Non-pigmented ciliary epithelial cell (primary cell): Measurements from ENCODE around the gene DCAF15.
A peak's percentile ranks its signal among the peaks of the same experiment; 100 is the strongest.
"Not testable (repeated sequence)": the region's sequence is repeated elsewhere in the genome, so short reads cannot be mapped to it uniquely, and the experiment has no call there.

ENCODE experiments used
- DNase-seq: peaks from one replicate; pipeline ENCODE4 v3.0.0-alpha.2; 2010; ENCODE audit warnings: low read depth

DCAF15 gene

DNA sequence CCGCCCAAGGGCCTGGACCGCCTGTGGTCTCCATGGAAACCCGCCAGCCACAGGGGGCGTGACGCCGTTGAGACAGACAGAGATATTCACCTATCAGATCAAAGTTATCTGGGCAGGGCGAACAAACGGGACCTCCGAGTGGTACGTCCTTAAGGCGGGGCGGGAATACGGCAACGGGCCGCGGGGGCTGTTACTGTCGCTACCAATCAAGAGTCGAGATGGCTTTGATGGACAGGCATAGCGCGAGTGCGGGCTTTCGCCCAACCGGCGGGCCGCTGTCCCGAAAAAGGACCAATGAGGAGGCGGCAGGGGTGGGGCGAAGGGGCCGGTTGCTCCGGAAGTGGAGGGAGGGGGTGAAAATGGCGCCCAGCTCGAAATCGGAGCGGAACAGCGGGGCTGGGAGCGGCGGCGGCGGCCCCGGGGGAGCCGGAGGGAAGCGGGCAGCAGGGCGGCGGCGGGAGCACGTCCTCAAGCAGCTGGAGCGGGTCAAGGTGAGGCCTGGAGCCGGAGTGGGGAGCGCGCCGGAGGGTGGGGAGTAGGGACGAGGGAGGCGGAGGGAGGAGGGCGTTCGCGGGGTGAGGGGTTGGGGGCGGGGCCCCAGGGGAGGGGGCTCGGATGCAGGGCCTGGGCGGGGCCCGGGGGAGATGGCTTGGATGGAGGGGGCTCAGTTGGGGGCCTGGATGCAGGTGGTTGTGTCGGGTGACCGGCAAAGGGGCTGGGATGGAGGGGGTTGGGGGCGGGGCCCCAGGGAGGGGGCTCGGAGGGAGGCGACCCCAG is at the start of gene DCAF15:
Gene DCAF15, plus strand, starts transcription at position 356 of the 777 bp plus-strand sequence. Its CDS starts 4 bp downstream, at position 360.
- DNase-seq = peak; percentile 98

DNA sequence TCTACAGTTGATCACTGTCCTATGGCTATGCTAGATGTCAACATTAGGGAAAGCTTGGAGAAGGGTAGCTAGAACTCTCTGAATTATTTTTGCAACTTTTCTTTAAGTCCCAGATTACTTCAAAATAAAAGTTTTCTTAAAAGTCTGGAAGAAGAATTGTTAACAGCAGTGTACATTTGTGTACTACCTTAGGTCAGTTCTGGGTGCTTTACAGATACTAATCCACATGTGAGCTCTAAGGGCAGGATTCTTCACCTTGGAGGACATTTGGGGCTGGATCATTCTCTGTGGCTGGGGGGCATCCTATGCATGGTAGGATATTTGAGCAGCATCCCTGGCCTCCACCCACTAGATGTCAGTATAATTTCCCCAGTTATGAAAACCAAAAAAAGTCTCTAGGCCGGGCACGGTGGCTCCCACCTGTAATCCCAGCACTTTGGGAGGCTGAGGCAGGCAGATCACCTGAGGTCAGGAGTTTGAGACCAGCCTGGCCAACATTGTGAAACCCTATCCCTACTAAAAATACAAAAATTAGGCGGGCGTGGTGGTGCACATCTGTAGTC is 49.2 kb upstream of the DCAF15 start:
- DNase-seq = no peak

DNA sequence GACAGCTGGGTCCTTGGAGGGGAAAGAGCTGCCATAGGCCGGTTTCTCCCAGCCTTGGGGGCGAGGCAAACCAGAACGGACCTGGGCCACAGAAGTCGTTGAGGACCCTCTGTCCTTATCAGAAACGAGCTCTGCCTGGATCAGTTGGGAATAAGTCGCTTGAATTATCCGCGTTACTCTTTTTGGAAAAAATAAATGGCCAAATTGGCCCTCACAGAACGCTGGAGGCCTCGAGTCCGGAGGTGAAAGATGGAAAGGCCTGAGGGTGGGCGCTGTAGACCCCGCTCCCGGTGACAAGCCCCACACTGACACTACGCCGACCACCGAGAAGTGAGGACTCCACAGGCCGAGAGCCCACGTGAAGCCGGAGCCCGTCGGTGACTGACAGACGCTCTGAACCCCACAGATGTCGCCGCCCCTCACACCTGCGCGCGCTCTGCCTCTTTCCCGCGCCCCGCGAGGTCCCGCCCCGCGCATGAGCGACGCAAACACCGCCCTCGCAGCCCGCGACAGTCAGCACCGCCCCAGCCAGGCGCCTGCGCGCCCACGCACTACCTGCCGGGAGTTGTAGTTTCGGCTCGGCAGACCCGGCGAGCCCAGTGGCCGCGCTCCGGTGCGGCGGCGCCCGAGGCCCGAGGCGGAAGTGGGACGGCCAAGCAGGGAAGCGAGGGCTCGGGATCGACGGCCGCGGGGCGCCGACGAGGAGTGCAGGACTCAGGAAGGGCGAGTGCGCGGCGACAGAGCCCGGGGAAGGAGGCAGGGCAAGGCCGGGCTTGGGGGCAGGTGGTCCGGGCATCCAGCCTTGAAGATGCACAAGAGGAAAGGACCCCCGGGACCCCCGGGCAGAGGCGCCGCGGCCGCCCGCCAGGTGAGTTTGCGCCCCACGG is 46.4 kb upstream of the DCAF15 start, which contains the start of the genes BRME1 and CC2D1A:
Gene BRME1, minus strand, starts transcription at position 484 of the 887 bp plus-strand sequence. CDS start 1,225 bp downstream, outside the sequence.
Gene CC2D1A, plus strand, starts transcription at position 568 of the 887 bp plus-strand sequence. Its CDS starts 241 bp downstream, at position 809.
- no peak for DNase-seq

GRCh38 chr19:13906521-13906904 is 45.8 kb upstream of the DCAF15 start:
- DNase-seq = no peak

DNA sequence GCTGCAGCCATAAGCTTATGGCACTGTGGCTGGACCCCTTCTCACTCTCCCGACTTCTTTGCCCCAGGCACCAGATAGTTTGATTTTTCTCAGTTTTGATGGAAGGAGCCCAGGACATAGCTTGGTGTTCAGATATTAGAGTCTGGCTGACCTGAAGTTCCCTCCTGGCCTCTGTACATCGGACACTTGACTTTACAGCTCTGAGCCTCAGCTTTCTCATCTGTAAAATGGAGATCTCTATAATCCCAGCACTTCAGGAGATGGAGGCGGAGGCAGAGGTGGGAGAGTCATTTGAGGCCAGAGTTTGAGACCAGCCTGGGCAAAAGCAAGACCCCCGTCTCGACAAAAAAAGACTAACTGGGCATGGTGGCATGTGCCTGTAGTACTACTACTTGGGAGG is 45.4 kb upstream of the DCAF15 start:
- DNase-seq = no peak

DNA sequence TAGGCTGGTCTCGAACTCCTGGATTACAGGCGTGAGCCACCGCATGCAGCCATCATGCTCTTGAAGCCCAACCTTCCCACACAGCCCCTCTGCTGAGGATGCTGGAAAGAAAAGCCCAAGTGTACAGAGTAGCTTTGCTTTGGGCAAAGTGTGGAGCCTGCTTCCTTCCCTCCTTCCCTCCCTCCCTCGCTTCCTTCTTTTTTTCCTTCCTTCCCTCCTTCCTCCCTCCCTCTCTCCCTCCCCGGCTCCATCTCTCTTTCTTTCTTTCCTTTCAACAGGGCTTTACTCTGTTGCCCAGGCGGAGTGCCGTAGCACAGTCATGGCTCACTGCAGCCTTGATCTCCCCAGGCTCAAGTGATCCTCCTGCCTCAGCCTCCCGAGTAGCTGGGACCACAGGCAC is 43.6 kb upstream of the DCAF15 start:
- DNase-seq = no peak

GRCh38 chr19:13909430-13909829 is 42.9 kb upstream of the DCAF15 start:
- DNase-seq = no peak

DNA sequence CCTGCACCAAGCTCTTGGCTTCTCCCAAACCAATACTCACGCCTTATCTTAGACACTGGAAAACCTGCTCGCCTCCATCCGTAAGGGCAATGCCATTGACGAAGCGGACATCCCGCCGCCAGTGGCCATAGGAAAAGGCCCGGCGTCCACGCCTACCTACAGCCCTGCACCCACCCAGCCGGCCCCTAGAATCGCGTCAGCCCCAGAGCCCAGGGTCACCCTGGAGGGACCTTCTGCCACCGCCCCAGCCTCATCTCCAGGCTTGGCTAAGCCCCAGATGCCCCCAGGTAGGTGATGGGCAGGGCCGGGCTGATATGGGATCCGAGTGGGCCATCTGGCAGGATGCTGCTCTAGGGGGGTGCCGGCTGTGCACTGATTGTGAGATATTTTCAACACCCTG is 39.0 kb upstream of the DCAF15 start:
- DNase-seq = no peak

DNA sequence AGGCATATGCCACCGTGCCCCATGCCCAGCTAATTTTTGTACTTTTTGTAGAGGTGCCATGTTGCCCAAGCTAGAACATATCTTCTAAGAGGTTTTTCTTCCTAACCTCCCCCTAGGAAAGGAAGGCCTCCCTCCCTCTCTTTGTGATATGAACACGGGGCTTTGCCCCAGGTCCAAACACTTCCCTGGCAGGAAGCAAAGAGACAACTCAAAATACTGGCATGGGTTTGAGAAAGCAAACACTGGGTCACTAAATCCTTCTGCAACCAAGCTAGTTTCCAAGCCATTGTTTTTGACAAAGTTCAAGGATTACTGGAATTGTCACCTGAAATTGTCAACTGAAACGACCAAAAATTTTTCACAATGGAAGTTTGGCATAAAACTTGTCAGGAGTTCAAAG is 37.5 kb upstream of the DCAF15 start:
- no peak for DNase-seq

DNA sequence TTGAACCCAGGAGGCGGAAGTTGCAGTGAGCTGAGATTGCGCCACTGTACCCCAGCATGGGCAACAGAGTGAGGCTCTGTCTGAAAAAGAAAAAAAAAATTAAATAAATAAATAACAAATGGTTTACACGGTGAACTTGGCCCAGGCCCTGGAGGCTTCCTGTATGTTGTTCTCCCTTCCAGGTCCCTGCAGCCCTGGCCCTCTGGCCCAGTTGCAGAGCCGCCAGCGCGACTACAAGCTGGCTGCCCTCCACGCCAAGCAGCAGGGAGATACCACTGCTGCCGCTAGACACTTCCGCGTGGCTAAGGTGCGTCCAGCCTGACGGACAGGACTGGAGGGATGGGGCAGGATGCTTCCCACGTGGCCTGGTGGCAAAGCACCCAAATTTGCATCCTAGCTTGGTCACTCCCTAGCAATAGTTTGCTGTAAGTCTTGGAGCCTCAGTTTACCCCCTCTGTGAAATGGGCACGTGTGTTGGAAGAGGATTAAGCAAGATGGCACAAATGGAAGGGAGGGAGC is 34.4 kb upstream of the DCAF15 start:
- no peak for DNase-seq

- DNase-seq = no peak
Observed at GRCh38 chr19:13918726-13919411, 33.4 kb upstream of the DCAF15 start.

- DNase-seq = no peak
Observed at GRCh38 chr19:13920524-13920923, 31.8 kb upstream of the DCAF15 start.

GRCh38 chr19:13920940-13921747 is 31.2 kb upstream of the DCAF15 start:
- DNase-seq = no peak

- DNase-seq = not testable (repeated sequence)
Observed at GRCh38 chr19:13922118-13922517, 30.2 kb upstream of the DCAF15 start.

- DNase-seq = no peak
Observed at GRCh38 chr19:13923194-13923987, 28.9 kb upstream of the DCAF15 start.

- no peak for DNase-seq
Observed at GRCh38 chr19:13926010-13926409, 26.3 kb upstream of the DCAF15 start.

- no peak for DNase-seq
Observed at GRCh38 chr19:13926715-13927114, 25.6 kb upstream of the DCAF15 start.

GRCh38 chr19:13929340-13929739 is 23.0 kb upstream of the DCAF15 start:
- DNase-seq = no peak

DNA sequence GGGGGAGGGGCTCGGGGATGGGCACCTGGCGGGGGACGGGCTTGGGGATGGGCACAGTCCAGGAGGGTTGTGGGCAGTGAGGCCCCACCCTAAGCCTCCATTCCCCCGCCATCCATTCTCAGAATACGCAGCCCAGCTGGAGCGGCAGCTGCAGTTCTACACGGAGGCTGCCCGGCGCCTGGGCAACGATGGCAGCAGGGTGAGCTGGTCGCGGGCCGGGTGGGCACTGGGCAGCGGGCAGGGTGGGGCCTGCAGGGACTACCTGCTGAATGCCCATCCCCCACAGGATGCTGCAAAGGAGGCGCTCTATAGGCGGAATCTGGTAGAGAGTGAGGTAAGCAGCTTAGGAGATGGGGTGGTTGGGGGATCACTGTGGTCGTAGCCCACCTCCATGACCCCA is 22.4 kb upstream of the DCAF15 start:
- no peak for DNase-seq

GRCh38 chr19:13930402-13930801 is 21.9 kb upstream of the DCAF15 start:
- no peak for DNase-seq
